NCI-H748 (cell line): Measurements from ENCODE around the gene HFE.

Experiments used
- DNase-seq: peaks from one replicate; lab custom pipeline; 2025; ENCODE audit not compliant: unreplicated experiment; lab: John Stamatoyannopoulos, UW

HFE gene

DNA sequence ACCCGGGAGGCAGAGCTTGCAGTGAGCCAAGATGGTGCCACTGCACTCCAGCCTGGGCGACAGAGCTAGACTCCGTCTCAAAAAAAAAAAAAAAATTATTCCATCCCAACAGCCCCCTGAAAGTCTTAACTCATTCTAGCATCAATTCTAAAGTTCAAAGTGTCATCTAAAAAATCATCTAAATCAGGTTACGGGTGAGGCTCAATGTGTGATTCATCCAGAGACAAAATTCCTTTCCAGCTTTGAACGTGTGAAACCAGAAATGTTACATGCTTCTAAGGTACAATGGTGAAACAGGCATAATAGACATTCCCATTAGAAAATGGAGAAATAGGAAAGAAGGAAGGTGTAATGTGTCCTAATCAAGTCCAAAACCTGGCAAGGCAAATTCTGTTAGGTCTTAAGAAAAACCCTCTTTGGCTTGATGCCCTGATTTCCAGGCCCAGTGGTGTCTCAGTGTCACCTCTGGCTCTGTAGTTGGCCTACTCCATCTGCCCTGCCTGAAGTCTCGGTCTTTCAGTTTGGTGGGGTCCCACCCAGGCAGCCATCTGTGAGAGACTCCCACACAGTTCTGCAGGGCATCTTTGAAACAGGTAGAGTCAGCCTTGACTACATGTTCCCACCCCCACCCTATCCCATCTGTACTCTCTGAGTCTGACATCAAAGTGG lies 43.5 kb downstream of the HFE start:
- DNase-seq: no peak

DNA sequence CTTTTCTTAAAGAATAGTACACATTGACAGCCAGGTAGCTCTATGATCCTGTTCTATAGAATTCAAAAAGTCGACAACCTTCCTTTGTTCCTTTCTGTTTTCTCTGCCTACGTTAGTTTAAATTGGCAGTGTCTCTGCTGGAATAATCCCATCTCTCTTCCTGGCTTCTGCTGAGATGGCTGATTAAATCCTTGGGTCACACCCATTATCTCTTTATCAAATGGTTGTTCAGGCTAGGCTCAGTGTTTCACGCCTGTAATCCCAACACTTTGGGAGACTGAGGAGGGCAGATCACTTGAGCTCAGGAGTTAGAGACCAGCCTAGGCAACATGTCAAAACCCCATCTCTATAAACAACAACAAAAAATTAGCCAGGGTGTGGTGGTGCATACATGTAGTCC lies 44.4 kb downstream of the HFE start:
- DNase-seq: no peak

DNA sequence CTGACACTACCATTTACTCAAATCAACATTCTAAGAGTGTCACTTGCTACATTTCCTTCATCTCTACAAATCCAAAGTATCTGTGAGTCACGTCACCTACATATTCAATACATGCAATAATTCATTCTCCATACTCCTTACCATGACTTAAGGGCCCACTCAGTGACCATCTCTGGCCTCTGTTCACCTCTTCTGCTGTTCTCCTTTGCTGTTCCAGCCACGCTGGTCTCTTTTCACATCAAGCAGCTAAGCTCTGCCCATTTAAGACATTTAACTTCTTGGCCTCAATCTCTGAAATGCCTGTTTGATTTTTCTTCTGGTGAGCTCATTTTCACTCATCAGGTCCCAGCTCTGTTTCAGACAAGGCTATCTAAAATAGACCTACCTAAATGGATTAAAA lies 46.5 kb downstream of the HFE start:
- DNase-seq: no peak

DNA sequence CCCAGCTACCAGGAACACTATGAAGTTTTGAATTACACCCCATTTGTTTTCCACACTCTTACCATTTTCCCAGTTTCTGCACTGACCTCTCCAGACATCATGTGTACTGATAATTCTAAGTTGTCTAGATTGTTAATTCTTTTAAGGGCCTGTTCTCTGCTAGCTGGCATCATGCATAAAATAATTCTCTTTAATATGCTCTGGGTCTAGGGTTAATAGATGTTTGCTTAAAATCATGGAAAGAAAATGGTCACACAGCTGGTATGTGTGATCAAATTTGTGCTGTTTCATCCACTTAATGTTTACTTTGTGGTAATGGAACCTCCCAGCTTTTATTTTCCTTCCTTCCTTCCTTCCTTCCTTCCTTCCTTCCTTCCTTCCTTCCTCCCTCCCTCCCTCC lies 49.1 kb downstream of the HFE start:
- no peak for DNase-seq

DNA sequence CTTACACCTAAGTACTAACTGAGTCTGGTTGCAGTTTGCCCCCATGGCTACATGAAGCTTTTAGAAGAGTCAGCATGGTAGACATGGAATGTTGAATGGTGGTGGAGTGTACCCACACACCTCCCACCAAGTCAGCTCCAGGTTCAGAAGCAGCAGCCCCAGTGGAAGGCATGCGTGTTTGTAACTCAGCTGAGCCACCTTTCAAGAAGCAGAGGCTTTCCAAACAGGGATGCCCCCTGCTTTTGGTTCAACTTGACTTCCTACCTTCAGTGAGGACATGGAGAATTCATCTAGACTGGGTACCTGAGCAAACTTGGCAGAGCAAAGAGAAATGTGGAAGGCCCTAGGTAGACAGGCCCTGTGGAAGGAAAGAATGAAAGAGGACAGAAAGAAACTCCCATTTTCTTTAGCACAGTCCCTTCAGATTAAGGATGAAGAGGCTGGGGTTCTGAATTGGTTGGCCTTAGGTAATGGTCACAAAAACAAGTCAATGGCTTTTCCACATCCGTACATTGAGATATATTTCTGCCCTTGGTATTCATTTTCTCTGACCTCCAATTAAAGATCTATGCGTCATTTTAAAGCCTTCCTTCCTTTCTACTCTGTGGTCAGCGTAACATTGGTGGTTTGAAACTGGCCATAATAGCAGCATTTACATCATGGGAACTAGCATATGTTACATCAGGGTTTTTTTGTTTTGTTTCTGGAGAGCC lies 53.2 kb downstream of the HFE start:
- DNase-seq: no peak

DNA sequence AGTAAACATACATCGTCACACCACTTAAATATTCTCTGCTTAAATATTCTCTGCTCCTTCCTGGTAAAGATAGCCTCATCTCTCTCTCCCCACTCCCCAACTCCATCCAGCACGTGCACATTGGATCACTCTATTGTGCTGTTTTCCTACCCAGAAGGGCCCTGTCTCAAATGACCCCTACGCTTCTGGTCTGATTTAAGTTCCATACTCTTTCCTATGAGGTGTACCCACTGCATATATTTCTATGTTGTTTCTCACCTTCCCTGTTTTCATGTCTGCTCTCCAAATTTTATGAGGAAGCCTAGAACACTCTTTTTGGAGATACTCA lies 53.7 kb downstream of the HFE start:
- DNase-seq: no peak

DNA sequence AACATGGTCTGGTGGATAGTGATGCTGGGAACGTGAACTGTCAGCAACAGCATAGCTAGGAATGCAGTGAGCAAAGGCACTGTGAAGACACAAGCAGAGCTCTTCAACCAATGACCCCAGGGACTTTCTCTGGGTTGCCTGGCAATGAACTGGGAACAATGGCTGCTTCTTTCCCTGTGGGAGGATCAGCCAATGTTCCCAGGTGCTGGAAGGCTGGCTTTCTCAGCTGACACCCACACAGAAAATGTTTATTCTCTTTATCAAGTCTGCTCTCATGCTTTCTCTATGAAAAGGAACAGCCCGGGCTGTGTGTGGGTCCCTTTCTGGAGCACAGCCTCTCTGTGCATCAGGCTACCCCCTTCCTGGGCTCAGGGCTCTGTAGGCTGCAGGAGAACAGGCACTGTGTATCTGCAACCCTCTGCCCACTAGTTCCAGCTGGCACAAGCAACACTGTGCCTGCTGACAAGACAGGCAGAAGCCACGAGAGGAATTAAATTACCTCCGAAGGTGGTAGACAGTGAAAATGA lies 54.2 kb downstream of the HFE start:
- no peak for DNase-seq

DNA sequence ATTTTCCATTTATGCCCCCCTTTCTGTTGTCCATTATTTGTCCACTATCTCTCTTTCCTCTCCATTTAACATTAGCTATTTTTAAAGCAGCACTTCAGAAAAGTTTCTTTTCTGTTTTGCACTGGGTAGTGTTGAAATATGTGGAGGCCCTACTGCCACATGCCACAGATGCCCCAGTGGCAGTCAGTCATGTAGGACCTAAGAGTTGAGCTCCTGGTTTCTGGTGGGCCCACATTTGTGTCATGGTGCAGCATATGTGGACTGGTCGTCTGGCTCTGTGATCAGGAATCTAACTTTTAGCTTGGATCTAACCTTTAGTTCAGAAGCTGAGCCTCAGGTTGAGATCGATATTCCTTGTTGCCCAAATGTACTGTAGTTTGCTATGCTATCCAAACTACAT lies 54.8 kb downstream of the HFE start:
- no peak for DNase-seq
